IPS-18c (cell line): ENCODE results near the gene PPM1H.

Source experiments
- H3K4me3 ChIP-seq: 2 replicates; pipeline ENCODE4 v1.7.0; 2013; ENCODE audit warnings: low read depth, mild to moderate bottlenecking, low read length, moderate library complexity; ENCODE audit not compliant: insufficient read depth
- H3K9me3 ChIP-seq: one replicate; pipeline ENCODE4 v1.6.1; 2013; ENCODE audit warnings: mild to moderate bottlenecking, low read length, moderate library complexity; ENCODE audit not compliant: control insufficient read depth, insufficient read depth

PPM1H gene

DNA sequence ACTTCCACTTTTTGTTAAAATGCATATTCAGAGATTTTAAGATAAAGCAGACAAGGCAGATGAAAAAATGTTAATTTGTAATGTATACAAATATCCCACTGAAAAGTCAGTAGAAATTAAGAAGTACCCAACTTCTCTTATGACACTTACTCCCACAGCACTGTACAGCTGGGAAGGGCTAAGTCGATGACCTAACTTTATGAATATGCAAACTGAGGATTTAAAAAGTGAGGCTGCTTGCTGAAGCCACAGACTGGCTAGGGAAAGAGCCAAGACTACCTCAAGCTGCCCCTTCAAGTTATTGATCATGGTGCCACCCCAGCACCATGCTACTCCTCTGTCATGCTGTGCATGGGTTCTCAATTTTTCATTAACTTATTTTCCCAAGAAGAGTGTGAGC lies 17.0 kb downstream of the PPM1H start:
- no peak overlapping the region for H3K4me3 ChIP-seq
- no peaks in the 10 kb centered on the region for H3K9me3 ChIP-seq

DNA sequence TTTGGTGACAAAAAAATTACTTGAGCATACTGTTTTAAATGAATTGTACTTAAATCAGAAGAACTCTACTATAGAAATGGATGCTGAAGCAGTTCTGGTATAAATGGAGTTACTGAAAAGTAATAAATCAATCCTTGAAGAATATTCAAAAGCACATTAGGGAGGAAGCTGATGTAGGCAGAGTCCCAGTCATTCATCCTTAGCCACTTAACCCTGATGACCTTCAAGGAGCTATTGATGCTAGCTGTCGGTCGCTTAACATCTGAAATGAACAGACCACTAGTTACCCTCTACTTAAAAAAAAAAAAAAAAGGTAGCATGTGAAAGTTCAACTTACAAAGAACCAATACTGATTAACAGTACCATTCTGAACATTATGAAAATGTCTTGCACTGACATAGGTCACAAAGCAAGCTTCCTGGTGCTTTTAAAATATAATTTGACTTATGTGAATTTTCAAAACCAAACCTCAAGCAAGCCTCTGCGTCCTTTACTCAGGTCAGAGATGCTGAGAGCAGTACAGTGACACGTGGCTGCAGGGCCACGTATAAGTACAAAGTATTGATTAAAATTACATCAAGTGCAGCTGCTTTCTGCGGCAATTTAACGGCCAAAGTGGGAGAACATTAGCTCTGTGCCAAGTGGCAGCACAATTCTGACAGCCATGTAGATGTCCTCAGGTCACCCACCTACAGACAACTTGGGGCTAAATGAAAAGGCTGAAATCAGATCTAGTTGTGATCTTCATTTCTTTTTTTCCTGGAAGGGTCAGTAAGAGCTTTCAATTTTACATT lies 18.1 kb downstream of the PPM1H start:
- H3K4me3 ChIP-seq: no peak overlapping the region
- H3K9me3 ChIP-seq: no peaks in the 10 kb centered on the region

DNA sequence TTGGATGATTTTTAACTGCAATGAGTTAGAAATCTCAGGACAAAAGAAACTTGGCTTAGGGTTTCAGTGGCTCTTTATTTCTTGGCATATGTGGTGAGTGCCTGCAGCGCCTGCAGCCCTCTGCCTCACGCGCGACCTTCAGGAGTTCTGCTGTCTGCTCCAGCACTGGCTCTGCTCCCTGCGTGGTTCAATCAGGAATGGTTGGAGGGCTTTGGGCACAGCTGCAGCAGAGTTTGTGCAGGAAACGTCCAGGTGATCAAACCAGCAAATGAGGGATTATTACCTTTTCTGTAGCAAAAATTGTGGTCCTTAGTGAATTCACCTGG lies 19.8 kb downstream of the PPM1H start:
- Histone ChIP-seq H3K4me3 (no peak overlapping the region), H3K9me3 (no peaks in the 10 kb centered on the region)

DNA sequence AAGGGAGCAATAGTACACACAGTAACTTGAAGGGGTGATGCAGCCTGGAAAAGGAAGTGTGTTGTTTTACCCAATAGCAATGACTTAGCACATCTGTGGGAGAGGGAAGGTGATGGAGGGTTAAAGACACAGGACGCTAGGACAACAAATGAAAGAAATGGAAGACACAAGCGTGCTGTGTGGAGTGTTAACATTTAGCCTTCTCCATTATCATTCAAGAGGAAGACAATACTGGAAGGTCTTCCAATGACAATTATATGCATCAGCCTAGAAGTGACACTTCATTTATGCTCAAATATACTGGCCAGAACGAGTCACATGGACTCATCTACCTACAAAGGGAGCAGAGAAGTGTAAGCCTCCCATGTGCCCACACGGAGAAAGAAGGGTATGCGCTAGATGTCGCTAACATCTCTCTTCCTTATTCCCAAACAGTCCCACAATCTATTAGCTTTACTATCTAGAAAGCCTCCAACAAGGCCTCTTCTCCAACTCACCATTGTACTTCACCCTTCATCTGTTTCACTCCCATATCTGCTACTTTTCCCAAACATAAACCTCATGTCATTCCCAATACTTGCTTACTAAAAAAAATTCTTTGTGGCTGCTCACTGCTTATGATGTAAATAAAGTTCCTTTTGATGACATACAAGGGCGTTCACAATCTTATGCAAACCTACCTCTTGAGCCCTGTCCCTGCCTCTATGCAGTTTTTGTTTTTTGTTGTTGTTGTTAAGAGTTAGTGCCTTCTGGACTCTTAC lies 20.3 kb downstream of the PPM1H start:
- H3K9me3 ChIP-seq: no peaks in the 10 kb centered on the region
- H3K4me3 ChIP-seq: no peak overlapping the region

DNA sequence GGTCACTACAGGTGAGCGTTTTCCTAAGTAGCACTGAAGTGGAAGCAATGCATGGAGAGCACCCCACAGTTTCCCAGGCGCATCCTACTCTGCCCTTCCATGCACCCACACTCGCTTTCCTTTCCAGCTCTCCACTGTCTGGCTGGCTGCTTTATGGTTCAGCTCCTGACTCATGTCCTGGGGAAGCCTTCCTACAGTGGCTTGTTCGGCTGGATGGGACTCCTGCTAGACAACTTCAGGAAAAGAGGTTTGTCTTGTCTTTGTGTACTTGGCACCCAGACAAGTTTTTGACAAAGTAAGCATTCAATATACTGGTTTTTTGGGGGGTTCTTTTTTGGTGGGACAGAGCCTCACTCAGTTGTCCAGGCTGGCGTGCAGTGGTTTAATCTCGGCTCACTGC lies 21.6 kb downstream of the PPM1H start:
- H3K4me3 ChIP-seq: no peak overlapping the region
- H3K9me3 ChIP-seq: no peaks in the 10 kb centered on the region

DNA sequence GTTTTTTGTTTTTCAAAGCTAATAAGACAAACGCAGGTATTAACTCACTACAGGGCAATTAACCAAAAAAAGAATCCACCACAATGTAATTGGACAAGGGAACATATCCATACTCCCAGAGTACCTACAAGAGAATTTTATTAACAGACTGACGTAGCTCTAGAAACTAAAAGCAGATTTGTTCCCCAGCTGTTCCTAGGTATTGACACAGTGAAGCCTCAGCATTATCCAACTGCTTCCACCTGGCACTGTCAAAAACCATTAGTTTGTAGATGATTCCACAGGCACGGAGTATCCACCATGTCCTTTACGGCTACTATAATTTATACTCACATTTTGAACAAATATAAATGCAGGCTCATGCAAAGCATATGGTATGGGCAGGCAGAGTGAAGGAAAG lies 22.3 kb downstream of the PPM1H start:
- Histone ChIP-seq H3K4me3 (no peak overlapping the region), H3K9me3 (no peaks in the 10 kb centered on the region)

DNA sequence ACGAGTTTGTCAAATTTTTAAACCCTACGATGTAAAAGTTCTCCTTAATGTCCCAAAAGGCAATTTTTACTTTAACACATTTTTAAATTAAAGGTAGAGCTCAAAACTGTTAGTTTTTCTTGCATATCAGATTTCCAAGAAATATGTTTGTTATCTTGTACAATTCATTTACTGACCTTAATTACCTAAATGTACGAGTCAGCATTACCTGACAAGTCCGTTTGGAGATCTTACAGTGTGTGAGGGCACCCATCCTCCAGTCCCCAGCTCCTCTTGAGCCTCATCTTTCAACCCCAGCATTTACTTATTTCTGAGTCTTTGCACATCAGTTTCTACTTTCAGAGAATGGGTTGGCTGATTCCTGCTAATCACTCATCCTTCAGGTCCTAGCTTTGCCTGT lies 23.7 kb downstream of the PPM1H start:
- no peak overlapping the region for H3K4me3 ChIP-seq

DNA sequence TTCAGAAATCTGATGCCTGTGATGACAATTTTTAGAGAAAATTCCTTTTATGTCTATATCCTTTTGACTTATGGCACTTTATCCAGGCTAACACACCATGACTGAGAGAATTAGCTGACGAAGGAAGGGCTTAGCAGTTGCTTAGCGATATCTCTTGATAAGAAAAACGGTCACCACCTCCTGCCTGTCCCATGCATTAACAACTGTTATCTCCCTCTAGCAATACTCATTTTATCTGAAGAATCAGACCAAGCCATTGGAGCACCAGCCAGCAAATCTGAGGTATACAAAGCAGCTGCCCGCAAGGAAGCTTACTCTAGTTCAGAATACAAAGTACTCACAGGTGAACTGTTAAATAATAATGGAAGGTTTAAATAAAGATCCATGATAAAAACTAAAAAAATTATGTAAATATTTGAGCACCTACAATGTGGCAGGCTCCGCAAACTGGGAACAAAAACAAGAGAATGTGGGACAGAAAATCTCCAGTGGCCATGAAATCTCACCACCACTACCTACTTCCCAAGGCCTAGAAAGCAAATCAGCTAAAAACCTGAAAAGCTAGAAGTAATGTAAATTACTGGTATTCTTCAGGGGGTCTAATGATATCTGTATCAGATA lies 24.3 kb downstream of the PPM1H start:
- H3K4me3 ChIP-seq: no peak overlapping the region
- H3K9me3 ChIP-seq: no peaks in the 10 kb centered on the region

More for the DNA sequence above, 23.7 kb downstream of the PPM1H start:
- H3K9me3 ChIP-seq: no peaks in the 10 kb centered on the region

DNA sequence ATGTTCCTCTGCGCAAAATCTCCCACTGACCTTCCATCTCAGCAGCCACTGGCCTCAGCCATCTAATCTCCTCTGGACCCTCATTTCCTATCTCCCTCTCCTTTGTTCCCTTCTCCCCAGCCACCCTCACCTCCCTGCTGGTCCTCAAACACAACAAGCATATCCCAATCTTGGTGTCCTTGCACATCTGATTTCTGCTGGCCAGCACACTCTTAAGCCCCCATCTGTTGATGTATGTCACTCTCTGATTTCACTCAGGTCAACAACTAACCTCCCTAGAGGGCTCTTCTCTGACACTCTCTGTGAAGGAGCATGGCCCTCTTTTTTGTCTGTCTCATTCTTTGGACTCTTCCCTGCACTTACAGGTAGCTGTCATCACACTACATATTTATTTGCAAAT lies 25.6 kb downstream of the PPM1H start:
- H3K4me3 ChIP-seq: no peak overlapping the region
- H3K9me3 ChIP-seq: no peaks in the 10 kb centered on the region

DNA sequence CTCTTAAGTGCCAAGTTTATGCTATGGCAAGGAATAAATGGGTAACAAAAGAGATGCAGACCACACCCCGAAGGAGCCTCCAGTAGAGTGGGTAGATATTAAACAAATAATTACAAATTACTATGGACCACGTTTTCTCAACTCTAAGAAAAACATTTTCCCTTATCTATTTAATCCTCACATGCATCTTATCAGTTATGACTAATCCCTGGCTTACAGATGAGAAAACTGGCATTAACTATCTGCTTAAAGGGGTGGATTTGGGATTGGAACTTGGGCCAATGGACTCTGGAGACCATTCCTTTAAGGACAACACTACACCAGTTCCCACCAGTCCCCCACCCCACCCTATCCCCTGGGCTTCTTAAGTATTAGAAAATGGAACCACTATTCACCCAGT lies 26.3 kb downstream of the PPM1H start:
- H3K9me3 ChIP-seq: no peaks in the 10 kb centered on the region

DNA sequence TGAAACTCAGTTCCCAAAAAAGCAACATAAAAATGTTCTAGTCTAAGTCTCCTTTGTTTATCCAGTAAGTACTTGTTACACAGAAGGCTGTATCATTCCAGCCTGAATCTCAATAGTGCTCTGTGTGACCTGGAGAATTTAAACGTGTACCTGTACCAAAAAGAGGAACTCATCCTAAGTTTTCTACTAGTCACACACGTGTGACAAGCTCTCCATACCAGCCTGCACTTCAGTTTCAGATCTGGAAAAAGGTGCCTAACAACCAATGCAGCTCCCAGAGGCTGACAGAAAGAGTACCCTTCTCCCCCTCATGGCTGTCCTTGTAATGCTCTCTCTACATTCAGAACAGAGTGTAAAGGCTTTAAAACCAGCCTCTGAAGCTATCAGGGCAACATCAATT lies 27.4 kb downstream of the PPM1H start:
- H3K4me3 ChIP-seq: no peak overlapping the region

More for the DNA sequence above, 26.3 kb downstream of the PPM1H start:
- no peak overlapping the region for H3K4me3 ChIP-seq

DNA sequence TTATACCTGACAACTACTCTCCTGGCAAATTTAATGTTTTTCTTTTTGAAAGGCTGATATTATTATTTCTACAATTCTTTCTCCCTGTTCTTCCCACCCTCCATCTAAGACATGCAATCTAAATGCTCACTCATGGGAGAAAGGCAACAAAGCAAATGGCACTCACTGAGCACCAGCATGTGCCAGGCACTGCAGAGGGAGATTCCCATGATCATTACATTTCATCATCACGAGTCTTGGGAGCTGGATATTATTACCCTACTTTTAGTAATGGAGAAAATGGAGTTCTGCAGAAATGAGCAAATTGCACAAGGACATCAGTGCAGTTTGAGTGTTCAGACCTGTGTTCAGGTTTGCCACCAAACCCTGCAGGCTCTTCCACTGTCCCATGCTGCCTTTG lies 27.9 kb downstream of the PPM1H start:
- no peak overlapping the region for H3K4me3 ChIP-seq
- H3K9me3 ChIP-seq: no peaks in the 10 kb centered on the region

More for the DNA sequence above, 27.4 kb downstream of the PPM1H start:
- H3K9me3 ChIP-seq: no peaks in the 10 kb centered on the region

DNA sequence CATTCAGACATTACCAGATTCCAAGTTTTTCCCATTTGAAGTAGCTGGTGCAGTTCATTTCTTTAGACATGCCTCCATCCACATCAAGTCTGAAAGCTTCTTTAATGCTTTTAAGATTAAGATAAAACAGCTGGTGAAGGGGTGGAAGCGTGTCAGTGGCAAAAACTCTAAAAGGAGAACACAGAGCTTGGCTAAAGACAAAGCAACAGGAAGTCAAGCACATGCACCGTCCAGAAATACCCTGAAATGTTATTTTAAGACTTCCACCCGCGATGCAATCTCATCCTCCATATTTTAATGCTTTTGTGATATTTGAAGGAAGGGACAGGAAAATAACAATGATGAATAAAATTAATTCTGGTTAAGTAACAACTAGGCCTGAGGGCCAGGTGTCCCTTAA lies 31.8 kb downstream of the PPM1H start:
- no peaks in the 10 kb centered on the region for H3K9me3 ChIP-seq
- no peak overlapping the region for H3K4me3 ChIP-seq

DNA sequence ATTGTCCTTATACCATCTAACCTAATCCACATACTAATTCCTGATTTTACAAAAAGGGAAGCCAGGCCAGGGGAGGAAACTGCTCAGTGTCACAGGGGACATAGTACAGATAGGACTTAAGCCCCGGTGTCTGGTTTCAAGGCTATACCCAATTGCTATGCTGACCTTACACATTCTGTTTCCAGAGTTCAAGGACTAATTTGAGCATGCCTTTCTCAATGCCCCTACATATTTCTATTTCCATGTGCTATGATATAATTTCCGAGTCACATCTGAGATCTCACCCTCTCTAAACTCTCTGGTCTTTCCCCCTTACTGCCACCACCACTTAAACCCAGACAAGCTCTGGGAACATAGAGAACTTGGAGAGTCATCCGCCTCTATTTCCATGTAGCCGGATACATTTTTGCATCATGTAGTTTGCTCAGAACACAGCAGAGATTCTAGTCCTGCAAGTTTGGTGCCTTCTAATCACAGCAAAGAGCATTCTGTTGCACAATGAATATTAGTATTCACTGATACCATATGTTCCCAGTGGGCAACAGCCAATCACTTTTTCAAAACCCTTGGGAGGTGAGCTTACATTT lies 34.2 kb downstream of the PPM1H start:
- H3K4me3 ChIP-seq: no peak overlapping the region
- H3K9me3 ChIP-seq: no peaks in the 10 kb centered on the region

DNA sequence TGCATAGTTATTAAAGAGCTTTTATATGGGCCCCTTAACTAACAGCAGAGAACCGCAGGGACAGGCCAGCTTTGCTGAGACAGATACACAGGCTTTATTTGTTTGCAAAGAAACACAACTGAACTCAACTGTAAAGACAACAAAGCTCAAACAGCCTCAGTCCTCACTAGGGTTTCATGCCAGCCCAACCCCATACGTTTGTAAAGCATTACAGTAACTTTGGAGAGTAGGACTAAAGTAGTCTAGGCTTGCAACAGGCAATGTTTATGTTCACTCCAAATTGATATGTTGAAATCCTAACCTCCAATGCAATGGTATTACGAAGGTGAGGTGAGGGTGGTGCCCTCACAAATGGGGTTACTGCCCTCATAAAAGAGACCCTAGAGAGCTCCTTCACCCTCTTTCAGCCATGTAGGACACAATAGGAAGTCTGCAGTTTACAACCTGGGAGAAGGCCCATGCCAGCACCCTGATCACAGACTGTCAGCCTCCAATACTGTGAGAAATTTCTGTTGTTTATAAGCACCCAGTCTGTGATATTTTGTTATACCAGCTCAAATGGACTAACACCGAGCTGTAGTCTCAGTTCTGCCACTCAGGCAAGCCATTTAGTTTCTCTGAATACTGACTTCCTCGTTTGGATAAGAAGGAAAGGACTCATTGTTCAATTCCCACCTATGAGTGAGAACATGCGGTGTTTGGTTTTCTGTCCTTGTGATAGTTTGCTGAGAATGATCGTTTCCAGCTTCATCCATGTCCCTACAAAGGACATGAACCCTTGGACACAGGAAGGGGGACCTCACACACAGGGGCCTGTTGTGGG lies 35.2 kb downstream of the PPM1H start:
- Histone ChIP-seq H3K9me3 (no peaks in the 10 kb centered on the region), H3K4me3 (no peak overlapping the region)

DNA sequence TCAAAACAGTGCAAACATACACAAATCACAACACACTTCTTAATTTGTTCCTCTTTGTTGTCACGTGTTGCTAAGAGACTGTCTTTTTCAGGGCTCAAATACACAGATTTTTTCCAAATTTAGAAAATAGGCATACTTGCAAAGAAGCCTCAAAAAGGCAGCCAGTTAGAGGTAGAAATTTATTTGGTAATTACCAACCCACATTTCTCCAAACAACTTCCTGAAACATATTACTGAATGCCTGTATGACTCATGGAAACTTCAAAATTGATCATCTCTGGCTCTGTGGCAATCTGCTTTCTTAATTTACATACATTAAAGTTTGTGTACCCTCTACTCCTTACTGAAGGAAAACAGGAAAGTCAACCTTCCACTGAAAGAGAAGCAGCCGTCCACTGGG lies 36.4 kb downstream of the PPM1H start:
- no peak overlapping the region for H3K4me3 ChIP-seq
- H3K9me3 ChIP-seq: no peaks in the 10 kb centered on the region

DNA sequence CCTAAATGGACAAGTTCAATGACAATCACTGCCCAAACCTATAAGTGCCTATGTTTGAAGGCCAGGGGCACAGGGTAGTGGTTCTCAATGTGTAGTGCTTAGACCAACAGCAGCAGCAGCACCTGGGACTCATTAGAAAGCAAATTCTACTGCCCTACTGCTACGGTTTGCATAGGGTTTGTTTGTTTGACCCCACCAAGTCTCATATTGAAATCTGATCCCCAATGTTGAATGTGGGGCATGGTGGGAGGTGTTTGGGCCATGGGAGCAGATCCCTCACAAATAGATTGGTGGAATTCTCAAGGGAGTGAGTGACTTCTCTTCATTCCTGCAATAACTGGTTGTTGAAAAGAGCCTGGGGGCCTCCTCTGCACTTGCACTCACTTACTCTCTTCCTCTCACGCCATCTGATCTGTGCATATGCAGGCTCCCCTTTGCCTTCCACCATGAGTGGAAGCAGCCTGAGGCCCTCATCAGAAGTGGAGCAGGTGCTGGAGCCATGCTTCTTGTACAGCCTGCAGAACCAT lies 39.5 kb downstream of the PPM1H start:
- Histone ChIP-seq H3K4me3 (no peak overlapping the region), H3K9me3 (no peaks in the 10 kb centered on the region)
